HUES6 (cell line): ENCODE measurements around the gene SRSF9.
"Not testable (repeated sequence)": the region's sequence is repeated elsewhere in the genome, so short reads cannot be mapped to it uniquely, and the experiment has no call there.

Source experiments
- H3K27ac ChIP-seq: 2 replicates; pipeline ENCODE4 v1.7.0; 2013; ENCODE audit warnings: low read depth, mild to moderate bottlenecking, low read length, inconsistent platforms
- H3K27me3 ChIP-seq: 2 replicates; pipeline ENCODE4 v1.6.1; 2013; ENCODE audit warnings: low read length; ENCODE audit not compliant: control insufficient read depth, insufficient read depth
- H3K36me3 ChIP-seq: 2 replicates; pipeline ENCODE4 v1.6.1; 2013; ENCODE audit warnings: low read length; ENCODE audit not compliant: control insufficient read depth, insufficient read depth
- H3K4me1 ChIP-seq: 2 replicates; pipeline ENCODE4 v1.6.1; 2013; ENCODE audit warnings: low read length; ENCODE audit not compliant: control insufficient read depth, insufficient read depth
- H3K4me3 ChIP-seq: 2 replicates; pipeline ENCODE4 v1.5.1; 2013; ENCODE audit warnings: low read depth, low read length
- H3K9ac ChIP-seq: one replicate; pipeline ENCODE4 v1.6.1; 2013; ENCODE audit warnings: mild to moderate bottlenecking, low read length
- H3K9me3 ChIP-seq: 2 replicates; pipeline ENCODE4 v1.6.1; 2013; ENCODE audit warnings: low read depth, low read length; ENCODE audit not compliant: control insufficient read depth, insufficient read depth

SRSF9 gene

GRCh38 chr12:120495731-120496412 lies 26.3 kb upstream of the SRSF9 start, which contains the start of gene DYNLL1:
TSS of gene DYNLL1 (plus strand) at chr12:120496113. CDS start at chr12:120496422, 309 bp downstream.
- peaks cover 35% of the 10 kb centered on the region for H3K36me3 ChIP-seq
- H3K9ac ChIP-seq: peak within 1 kb of the TSS; percentile 92
- H3K27ac ChIP-seq: peak within 1 kb of the TSS; percentile 86; the same call in 1 of the 2 replicates

GRCh38 chr12:120495186-120495730 lies 25.7 kb upstream of the SRSF9 start:
- Histone ChIP-seq H3K27ac (no peak overlapping the region), H3K27me3 (no peaks in the 10 kb centered on the region), H3K9ac (peak overlapping the region; percentile 67), H3K4me1 (peaks cover 14% of the 10 kb centered on the region; the same call in 1 of the 2 replicates), H3K9me3 (no peaks in the 10 kb centered on the region), H3K36me3 (peaks cover 32% of the 10 kb centered on the region), H3K4me3 (peak overlapping the region; percentile 76)

More at GRCh38 chr12:120495731-120496412, 26.3 kb upstream of the SRSF9 start, which contains the start of gene DYNLL1:
- H3K4me1 ChIP-seq: peaks cover 14% of the 10 kb centered on the region; the same call in 1 of the 2 replicates
- H3K4me3 ChIP-seq: peak within 1 kb of the TSS; percentile 93
- no peaks in the 10 kb centered on the region for H3K27me3 ChIP-seq
- H3K9me3 ChIP-seq: no peaks in the 10 kb centered on the region

GRCh38 chr12:120490833-120491512 lies 21.4 kb upstream of the SRSF9 start:
- Histone ChIP-seq H3K4me3 (no peak overlapping the region), H3K9ac (no peak overlapping the region), H3K4me1 (peaks cover 7% of the 10 kb centered on the region; the same call in 1 of the 2 replicates), H3K36me3 (peaks cover 12% of the 10 kb centered on the region), H3K27ac (no peak overlapping the region), H3K9me3 (peaks cover 2% of the 10 kb centered on the region; the same call in 1 of the 2 replicates), H3K27me3 (no peaks in the 10 kb centered on the region)

GRCh38 chr12:120490325-120490724 lies 20.8 kb upstream of the SRSF9 start:
- Histone ChIP-seq H3K4me1 (peaks cover 7% of the 10 kb centered on the region; the same call in 1 of the 2 replicates), H3K9me3 (peaks cover 2% of the 10 kb centered on the region; the same call in 1 of the 2 replicates), H3K4me3 (no peak overlapping the region), H3K27ac (no peak overlapping the region), H3K27me3 (no peaks in the 10 kb centered on the region), H3K36me3 (peaks cover 12% of the 10 kb centered on the region), H3K9ac (no peak overlapping the region)

- H3K27ac ChIP-seq: no peak overlapping the region
- peaks cover 2% of the 10 kb centered on the region; the same call in 1 of the 2 replicates for H3K9me3 ChIP-seq
- peaks cover 12% of the 10 kb centered on the region for H3K36me3 ChIP-seq
- H3K27me3 ChIP-seq: no peaks in the 10 kb centered on the region
- H3K9ac ChIP-seq: no peak overlapping the region
- no peak overlapping the region for H3K4me3 ChIP-seq
- no peaks in the 10 kb centered on the region; the same call in 1 of the 2 replicates for H3K4me1 ChIP-seq
Observed at GRCh38 chr12:120489018-120489417, 19.5 kb upstream of the SRSF9 start.

- H3K4me1 ChIP-seq: no peaks in the 10 kb centered on the region; the same call in 1 of the 2 replicates
- H3K36me3 ChIP-seq: peaks cover 12% of the 10 kb centered on the region
- no peak overlapping the region for H3K4me3 ChIP-seq
- H3K27ac ChIP-seq: no peak overlapping the region
- no peak overlapping the region for H3K9ac ChIP-seq
- peaks cover 2% of the 10 kb centered on the region; the same call in 1 of the 2 replicates for H3K9me3 ChIP-seq
- no peaks in the 10 kb centered on the region for H3K27me3 ChIP-seq
Observed at GRCh38 chr12:120488057-120488640, 18.6 kb upstream of the SRSF9 start.

- not testable (repeated sequence) for H3K4me1 ChIP-seq, H3K4me3 ChIP-seq, H3K9ac ChIP-seq, H3K9me3 ChIP-seq, H3K27me3 ChIP-seq, H3K27ac ChIP-seq
- peaks cover 12% of the 10 kb centered on the region for H3K36me3 ChIP-seq
Observed at GRCh38 chr12:120487552-120487951, 18.0 kb upstream of the SRSF9 start.

GRCh38 chr12:120485961-120486881 lies 16.7 kb upstream of the SRSF9 start:
- H3K4me3 ChIP-seq: no peak overlapping the region
- no peak overlapping the region for H3K27ac ChIP-seq
- no peaks in the 10 kb centered on the region; the same call in 1 of the 2 replicates for H3K4me1 ChIP-seq
- H3K36me3 ChIP-seq: peaks cover 6% of the 10 kb centered on the region
- no peak overlapping the region for H3K9ac ChIP-seq
- no peaks in the 10 kb centered on the region for H3K27me3 ChIP-seq
- peaks cover 2% of the 10 kb centered on the region; the same call in 1 of the 2 replicates for H3K9me3 ChIP-seq

GRCh38 chr12:120483621-120484020 lies 14.1 kb upstream of the SRSF9 start:
- no peaks in the 10 kb centered on the region for H3K27me3 ChIP-seq
- H3K9me3 ChIP-seq: peaks cover 2% of the 10 kb centered on the region; the same call in 1 of the 2 replicates
- H3K4me1 ChIP-seq: no peaks in the 10 kb centered on the region
- no peak overlapping the region for H3K4me3 ChIP-seq
- no peak overlapping the region for H3K27ac ChIP-seq
- no peak overlapping the region for H3K9ac ChIP-seq
- H3K36me3 ChIP-seq: no peaks in the 10 kb centered on the region
